Liver (tissue), 3 donors: Measurements from ENCODE around the gene CTXND2.

Experiments used
- FOXA1 ChIP-seq: IDR thresholded peaks from 2 replicates; pipeline ENCODE4 v1.6.1; 2016; ENCODE audit warnings: antibody characterized with exemption
- FOXA2 ChIP-seq: IDR thresholded peaks from 2 replicates; pipeline ENCODE4 v1.6.1; 2016; ENCODE audit warnings: antibody characterized with exemption
- GABPA ChIP-seq, 2 donors: IDR thresholded peaks in 1 of 2; conservative IDR thresholded peaks in 1 of 2; 2 replicates each; pipeline ENCODE4 v1.6.1; 2016; ENCODE audit warnings: antibody characterized with exemption in 2 of 2, mild to moderate bottlenecking in 1 of 2, moderate library complexity in 1 of 2
- HNF4A ChIP-seq, 2 donors: conservative IDR thresholded peaks; 2 replicates each; pipeline ENCODE4 v1.6.1; 2016; ENCODE audit warnings: antibody characterized with exemption in 2 of 2, mild to moderate bottlenecking in 2 of 2
- JUND ChIP-seq, 2 donors: IDR thresholded peaks; 2 replicates each; pipeline ENCODE4 v1.6.1; 2016; ENCODE audit warnings: antibody characterized with exemption in 2 of 2
- MAX ChIP-seq: IDR thresholded peaks from 2 replicates; pipeline ENCODE4 v1.6.1; 2016; ENCODE audit warnings: antibody characterized with exemption
- RAD21 ChIP-seq, 2 donors: IDR thresholded peaks; 2 replicates each; pipeline ENCODE4 v1.6.1; 2016; ENCODE audit warnings: antibody characterized with exemption in 2 of 2, mild to moderate bottlenecking in 2 of 2
- REST ChIP-seq: IDR thresholded peaks from 2 replicates; pipeline ENCODE4 v1.6.1; 2016; ENCODE audit warnings: antibody characterized with exemption, mild to moderate bottlenecking
- SP1 ChIP-seq: IDR thresholded peaks from 2 replicates; pipeline ENCODE4 v1.6.1; 2018; ENCODE audit warnings: antibody characterized with exemption, mild to moderate bottlenecking
- TAF1 ChIP-seq: conservative IDR thresholded peaks from 2 replicates; pipeline ENCODE4 v1.6.1; 2016; ENCODE audit warnings: antibody characterized with exemption, mild to moderate bottlenecking
- YY1 ChIP-seq: IDR thresholded peaks from 2 replicates; pipeline ENCODE4 v1.6.1; 2016; ENCODE audit warnings: antibody characterized with exemption, mild to moderate bottlenecking
- ZBTB33 ChIP-seq: IDR thresholded peaks from 2 replicates; pipeline ENCODE4 v1.6.1; 2016; ENCODE audit warnings: antibody characterized with exemption
- TF ChIP-seq, protein P1 (sequence below): fragments of 150-350 bp; IDR thresholded peaks from 2 replicates; pipeline ENCODE4 v1.5.1; 2017; ENCODE audit warnings: improper control_type of control experiment, low read depth, low read length; ENCODE audit not compliant: missing input control
- donor health status: healthy.
- donor health status: healthy.

DNA sequence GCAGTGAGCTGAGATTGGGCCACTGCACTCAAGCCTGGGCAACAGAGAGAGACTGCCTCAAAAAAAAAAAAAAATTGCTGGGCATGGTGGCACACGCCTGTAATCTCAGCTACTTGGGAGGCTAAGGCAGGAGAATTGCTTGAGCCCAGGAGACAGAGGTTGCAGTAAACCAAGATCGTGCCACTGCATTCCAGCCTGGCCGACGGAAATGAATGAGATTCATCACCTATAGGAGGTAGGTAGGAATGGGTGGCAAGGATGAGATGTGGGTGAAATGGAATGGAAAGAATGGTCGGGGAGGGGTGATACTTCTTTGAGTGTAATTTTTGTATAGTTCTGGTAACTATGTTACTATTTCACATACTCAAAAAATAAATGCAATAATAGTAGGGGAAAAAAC is 15.4 kb downstream of the CTXND2 start:
- TF ChIP-seq RAD21 (IDR thresholded peaks at IDR 0.05) (no peak), MAX (no peak), ZBTB33 (no peak), SP1 (no peak), REST (no peak), TAF1 (no peak), FOXA2 (no peak), HNF4A (conservative IDR thresholded peaks at IDR 0.05) (no peak), YY1 (no peak), GABPA (IDR thresholded peaks at IDR 0.05 in 1 of 2, conservative IDR thresholded peaks at IDR 0.05 in 1 of 2) (no peak), JUND (IDR thresholded peaks at IDR 0.05) (no peak), FOXA1 (no peak)
- TF ChIP-seq, protein P1, sequence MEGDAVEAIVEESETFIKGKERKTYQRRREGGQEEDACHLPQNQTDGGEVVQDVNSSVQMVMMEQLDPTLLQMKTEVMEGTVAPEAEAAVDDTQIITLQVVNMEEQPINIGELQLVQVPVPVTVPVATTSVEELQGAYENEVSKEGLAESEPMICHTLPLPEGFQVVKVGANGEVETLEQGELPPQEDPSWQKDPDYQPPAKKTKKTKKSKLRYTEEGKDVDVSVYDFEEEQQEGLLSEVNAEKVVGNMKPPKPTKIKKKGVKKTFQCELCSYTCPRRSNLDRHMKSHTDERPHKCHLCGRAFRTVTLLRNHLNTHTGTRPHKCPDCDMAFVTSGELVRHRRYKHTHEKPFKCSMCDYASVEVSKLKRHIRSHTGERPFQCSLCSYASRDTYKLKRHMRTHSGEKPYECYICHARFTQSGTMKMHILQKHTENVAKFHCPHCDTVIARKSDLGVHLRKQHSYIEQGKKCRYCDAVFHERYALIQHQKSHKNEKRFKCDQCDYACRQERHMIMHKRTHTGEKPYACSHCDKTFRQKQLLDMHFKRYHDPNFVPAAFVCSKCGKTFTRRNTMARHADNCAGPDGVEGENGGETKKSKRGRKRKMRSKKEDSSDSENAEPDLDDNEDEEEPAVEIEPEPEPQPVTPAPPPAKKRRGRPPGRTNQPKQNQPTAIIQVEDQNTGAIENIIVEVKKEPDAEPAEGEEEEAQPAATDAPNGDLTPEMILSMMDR = no peak
